Measurements from ENCODE around the gene PSPN. TPM values are rescaled to one million over a fixed set of nuclear protein-coding genes. Genes with fewer than 3 reads are reported as not detected.
A peak's percentile ranks its signal among the peaks of the same experiment; 100 is the strongest.

PSPN gene
- total RNA-seq, 2 experiments from 2014 or later: 1.4 to 1.8 TPM

Small RNA genes within 50 kb of the gene (microRNA-seq; reads per million reads assigned to microRNA genes)
- gene MIR3940 (ENCODE audit: borderline replicate concordance) (16.2 reads per million, percentile 39 among the genes with 10 or more reads in this experiment), gene MIR6790 (ENCODE audit: borderline replicate concordance) (not detected), gene MIR6885 (ENCODE audit: borderline replicate concordance) (2.8 reads per million)

Other genes with a start within 250 kb of the PSPN start
- gene ACSBG2, start 240.3 kb downstream of the PSPN start, total RNA-seq: not detected
- 10 to 100 TPM; 45.0 to 46.6 TPM for gene MLLT1, start 96.0 kb downstream of the PSPN start, total RNA-seq
- not detected for gene ACER1, start 42.3 kb downstream of the PSPN start, total RNA-seq
- 100 to 1,000 TPM; 197 to 245 TPM for gene CLPP, start 14.4 kb downstream of the PSPN start, total RNA-seq
- gene ALKBH7, start 3.1 kb downstream of the PSPN start, total RNA-seq: 10 to 100 TPM; 22.8 to 44.7 TPM
- gene GTF2F1, start 17.2 kb upstream of the PSPN start, total RNA-seq: 10 to 100 TPM; 60.9 to 78.5 TPM
- gene KHSRP, start 48.9 kb upstream of the PSPN start, total RNA-seq: 100 to 1,000 TPM; 363 to 380 TPM
- gene SLC25A41, start 57.8 kb upstream of the PSPN start, total RNA-seq: under 1 TPM; 0.46 to 0.64 TPM
- gene SLC25A23, start 83.9 kb upstream of the PSPN start, total RNA-seq: 10 to 100 TPM; 18.6 to 19.2 TPM
- 1 to 10 TPM; 1.2 to 1.8 TPM for gene CRB3, start 88.3 kb upstream of the PSPN start, total RNA-seq
- 10 to 100 TPM; 49.5 to 56.3 TPM for gene DENND1C, start 105.9 kb upstream of the PSPN start, total RNA-seq
- gene TUBB4A, start 126.4 kb upstream of the PSPN start, total RNA-seq: 1 to 10 TPM; 4.8 to 5.1 TPM
- gene TNFSF9, start 155.1 kb upstream of the PSPN start, total RNA-seq: under 1 TPM; 0.49 to 0.57 TPM
- gene CD70, start 215.2 kb upstream of the PSPN start, total RNA-seq: 1 to 10 TPM; 3.3 to 3.6 TPM

Measured in activated CD4-positive, alpha-beta T cell treated with anti-CD3 and anti-CD28 coated beads for 36 hours (primary cell).